ENCODE data around the gene PIK3R5. TPM values are rescaled to one million over a fixed set of nuclear protein-coding genes. Genes with fewer than 3 reads are reported as not detected.

Gene PIK3R5
- polyA plus RNA-seq, 1 donor = 0.73 TPM

- DNase-seq = no peak
Measured at GRCh38 chr17:8879410-8879809, 86.1 kb downstream of the PIK3R5 start.

GRCh38 chr17:8877984-8878383, 87.5 kb downstream of the PIK3R5 start:
- DNase-seq = no peak

GRCh38 chr17:8875957-8876356, 89.5 kb downstream of the PIK3R5 start:
- DNase-seq = no peak

GRCh38 chr17:8875436-8875835, 90.1 kb downstream of the PIK3R5 start:
- no peak for DNase-seq

- DNase-seq = no peak
Measured at GRCh38 chr17:8873801-8874715, 91.4 kb downstream of the PIK3R5 start.

- DNase-seq = no peak
Measured at GRCh38 chr17:8872705-8873435, 92.6 kb downstream of the PIK3R5 start.

- DNase-seq = no peak
Measured at GRCh38 chr17:8872036-8872704, 93.3 kb downstream of the PIK3R5 start.

GRCh38 chr17:8871081-8871581, 94.4 kb downstream of the PIK3R5 start:
- DNase-seq = no peak

GRCh38 chr17:8870406-8871040, 95.0 kb downstream of the PIK3R5 start:
- DNase-seq = no peak

- no peak for DNase-seq
Measured at GRCh38 chr17:8869114-8869815, 96.2 kb downstream of the PIK3R5 start.

GRCh38 chr17:8868529-8868951, 97.0 kb downstream of the PIK3R5 start:
- DNase-seq = no peak

GRCh38 chr17:8868092-8868491, 97.4 kb downstream of the PIK3R5 start:
- DNase-seq = no peak

GRCh38 chr17:8867361-8867981, 98.0 kb downstream of the PIK3R5 start, which contains the start of gene PIK3R6:
PIK3R6 (minus strand) TSS chr17:8867674; CDS start chr17:8849794, 17,880 bp downstream.
- DNase-seq = no peak

- no peak for DNase-seq
Measured at GRCh38 chr17:8865811-8866210, 99.7 kb downstream of the PIK3R5 start.

GRCh38 chr17:8865385-8865784, 100.1 kb downstream of the PIK3R5 start:
- DNase-seq = no peak

GRCh38 chr17:8862213-8863056, 103.1 kb downstream of the PIK3R5 start:
- DNase-seq = no peak

- no peak for DNase-seq
Measured at GRCh38 chr17:8861495-8862181, 103.9 kb downstream of the PIK3R5 start.

- no peak for DNase-seq
Measured at GRCh38 chr17:8859804-8860430, 105.6 kb downstream of the PIK3R5 start.

Data from left kidney (tissue), 2 donors.